Measurements from ENCODE around the gene KRTAP10-10. TPM values are rescaled to one million over a fixed set of nuclear protein-coding genes. Genes with fewer than 3 reads are reported as not detected.
"Not testable (repeated sequence)": the region's sequence is repeated elsewhere in the genome, so short reads cannot be mapped to it uniquely, and the experiment has no call there.

KRTAP10-10 gene
- total RNA-seq, 1 experiment from 2014 or later: not detected

DNA sequence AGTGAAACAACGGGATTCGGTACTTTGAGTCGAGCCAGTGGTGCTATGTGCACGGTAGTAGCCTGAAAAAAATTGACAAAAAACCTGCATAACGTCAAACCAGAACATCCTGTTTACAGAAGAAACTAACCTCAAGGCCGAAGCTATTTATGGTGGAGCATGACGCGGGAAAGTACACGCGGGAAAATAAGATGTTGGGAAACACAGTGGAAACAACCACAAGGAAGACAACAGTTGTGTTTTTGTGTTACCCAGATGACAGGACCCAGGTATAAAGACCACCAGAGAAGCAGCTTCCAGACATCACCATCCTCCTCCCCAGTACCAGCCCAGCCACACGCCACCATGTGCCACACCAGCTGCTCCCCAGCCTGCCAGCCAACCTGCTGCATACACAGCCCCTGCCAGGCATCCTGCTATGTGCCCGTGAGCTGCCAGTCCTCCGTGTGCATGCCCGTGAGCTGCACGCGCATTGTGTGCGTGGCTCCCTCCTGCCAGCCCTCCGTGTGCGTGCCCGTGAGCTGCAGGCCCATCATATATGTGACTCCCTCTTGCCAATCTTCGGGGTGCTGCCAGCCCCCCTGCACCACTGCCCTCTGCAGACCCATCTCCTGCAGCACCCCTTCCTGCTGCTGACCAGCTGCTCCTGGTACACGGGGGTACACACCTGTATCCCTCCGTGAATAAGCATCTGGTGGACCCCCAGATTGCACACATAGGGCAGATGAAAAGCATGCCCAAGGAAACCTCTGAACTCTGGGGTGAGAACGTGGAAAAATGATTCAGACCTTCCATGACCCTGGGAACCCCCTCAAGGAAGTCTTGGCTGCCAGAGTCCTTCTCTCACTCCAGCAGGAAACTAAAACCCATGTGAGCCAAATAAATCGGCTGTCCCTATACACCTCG, 20.7 kb downstream of the KRTAP10-10 start, which contains the start of gene KRTAP12-3:
TSS of gene KRTAP12-3 (plus strand) at position 298 of the 906 bp plus-strand sequence. CDS start at position 346, 48 bp downstream.
- no TSS peak for BruUV-seq (replicated peaks)
- H3K36me3 Mint-ChIP-seq (ENCODE audit: insufficient read depth, unreplicated experiment): no peaks in the 10 kb centered on the region
- peaks cover 18% of the 10 kb centered on the region for H3K9me3 Mint-ChIP-seq (ENCODE audit: unreplicated experiment)
- no peaks in the 10 kb centered on the region for H3K4me1 Mint-ChIP-seq (ENCODE audit: low read depth, unreplicated experiment)
- DNase-seq: no peak
- H3K27me3 Mint-ChIP-seq (ENCODE audit: insufficient read depth, unreplicated experiment): peaks cover 7% of the 10 kb centered on the region
- ChIA-PET CTCF (no interaction called here), POLR2A (no interaction called here)
- H3K36me3 ChIP-seq (ENCODE audit: control insufficient read depth, insufficient read depth, low read length): no peaks in the 10 kb centered on the region
- intact Hi-C loops (cut with micrococcal nuclease; ENCODE audit: unreplicated experiment): no loop called here
- H3K27ac Mint-ChIP-seq (ENCODE audit: unreplicated experiment): no peak within 1 kb of the TSS
- no peaks in the 10 kb centered on the region for H3K4me1 ChIP-seq
- no peak within 1 kb of the TSS for H3K4me3 Mint-ChIP-seq (ENCODE audit: unreplicated experiment)
- TF ChIP-seq, protein P1, sequence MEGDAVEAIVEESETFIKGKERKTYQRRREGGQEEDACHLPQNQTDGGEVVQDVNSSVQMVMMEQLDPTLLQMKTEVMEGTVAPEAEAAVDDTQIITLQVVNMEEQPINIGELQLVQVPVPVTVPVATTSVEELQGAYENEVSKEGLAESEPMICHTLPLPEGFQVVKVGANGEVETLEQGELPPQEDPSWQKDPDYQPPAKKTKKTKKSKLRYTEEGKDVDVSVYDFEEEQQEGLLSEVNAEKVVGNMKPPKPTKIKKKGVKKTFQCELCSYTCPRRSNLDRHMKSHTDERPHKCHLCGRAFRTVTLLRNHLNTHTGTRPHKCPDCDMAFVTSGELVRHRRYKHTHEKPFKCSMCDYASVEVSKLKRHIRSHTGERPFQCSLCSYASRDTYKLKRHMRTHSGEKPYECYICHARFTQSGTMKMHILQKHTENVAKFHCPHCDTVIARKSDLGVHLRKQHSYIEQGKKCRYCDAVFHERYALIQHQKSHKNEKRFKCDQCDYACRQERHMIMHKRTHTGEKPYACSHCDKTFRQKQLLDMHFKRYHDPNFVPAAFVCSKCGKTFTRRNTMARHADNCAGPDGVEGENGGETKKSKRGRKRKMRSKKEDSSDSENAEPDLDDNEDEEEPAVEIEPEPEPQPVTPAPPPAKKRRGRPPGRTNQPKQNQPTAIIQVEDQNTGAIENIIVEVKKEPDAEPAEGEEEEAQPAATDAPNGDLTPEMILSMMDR (IDR thresholded peaks at IDR 0.05; ENCODE audit: insufficient read depth in 1 of 2, low read depth in 1 of 2, low read length in 1 of 2, severe bottlenecking in 1 of 2, unreplicated experiment in 1 of 2): no peak
- H3K4me3 ChIP-seq (ENCODE audit: low read depth, low read length): no peak within 1 kb of the TSS
- H3K27me3 ChIP-seq (replicated peaks; ENCODE audit: control insufficient read depth, insufficient read depth, low read length): no peaks in the 10 kb centered on the region
- peaks cover 5% of the 10 kb centered on the region; the same call in 1 of the 2 replicates for H3K9me3 ChIP-seq

DNA sequence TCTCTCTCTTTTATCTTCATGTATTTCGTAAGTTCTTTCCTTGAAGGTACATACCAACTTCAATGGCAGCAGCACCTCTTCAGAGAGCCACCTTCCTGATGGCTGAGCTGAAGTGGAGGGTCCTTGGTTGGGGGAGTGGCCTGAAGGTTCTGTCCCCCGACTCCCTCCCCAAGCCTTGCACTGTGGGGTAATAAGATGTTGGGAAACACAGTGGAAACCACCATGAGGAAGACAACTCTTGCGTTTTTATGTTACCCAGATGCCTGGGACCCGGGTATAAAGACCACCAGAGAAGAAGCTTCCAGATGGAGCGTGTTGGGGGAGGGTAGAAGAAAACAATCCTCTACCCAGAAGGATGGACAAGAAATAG, 21.4 kb downstream of the KRTAP10-10 start:
- POLR2A ChIA-PET: no interaction called here
- Histone ChIP-seq H3K27me3 (replicated peaks; ENCODE audit: control insufficient read depth, insufficient read depth, low read length) (no peaks in the 10 kb centered on the region), H3K9me3 (peaks cover 5% of the 10 kb centered on the region; the same call in 1 of the 2 replicates), H3K36me3 (ENCODE audit: control insufficient read depth, insufficient read depth, low read length) (no peaks in the 10 kb centered on the region), H3K4me1 (no peaks in the 10 kb centered on the region), H3K4me3 (ENCODE audit: low read depth, low read length) (no peak overlapping the region)
- Mint-ChIP-seq H3K4me1 (ENCODE audit: low read depth, unreplicated experiment) (no peaks in the 10 kb centered on the region), H3K27ac (ENCODE audit: unreplicated experiment) (no peak overlapping the region), H3K27me3 (ENCODE audit: insufficient read depth, unreplicated experiment) (peaks cover 7% of the 10 kb centered on the region), H3K9me3 (ENCODE audit: unreplicated experiment) (peaks cover 18% of the 10 kb centered on the region), H3K4me3 (ENCODE audit: unreplicated experiment) (no peak overlapping the region), H3K36me3 (ENCODE audit: insufficient read depth, unreplicated experiment) (no peaks in the 10 kb centered on the region)
- BruUV-seq (replicated peaks): no TSS peak
- intact Hi-C loops (cut with micrococcal nuclease; ENCODE audit: unreplicated experiment): no loop called here
- TF ChIP-seq, protein P1 (IDR thresholded peaks at IDR 0.05; ENCODE audit: insufficient read depth in 1 of 2, low read depth in 1 of 2, low read length in 1 of 2, severe bottlenecking in 1 of 2, unreplicated experiment in 1 of 2): no peak
- no peak for DNase-seq
- CTCF ChIA-PET: no interaction called here

DNA sequence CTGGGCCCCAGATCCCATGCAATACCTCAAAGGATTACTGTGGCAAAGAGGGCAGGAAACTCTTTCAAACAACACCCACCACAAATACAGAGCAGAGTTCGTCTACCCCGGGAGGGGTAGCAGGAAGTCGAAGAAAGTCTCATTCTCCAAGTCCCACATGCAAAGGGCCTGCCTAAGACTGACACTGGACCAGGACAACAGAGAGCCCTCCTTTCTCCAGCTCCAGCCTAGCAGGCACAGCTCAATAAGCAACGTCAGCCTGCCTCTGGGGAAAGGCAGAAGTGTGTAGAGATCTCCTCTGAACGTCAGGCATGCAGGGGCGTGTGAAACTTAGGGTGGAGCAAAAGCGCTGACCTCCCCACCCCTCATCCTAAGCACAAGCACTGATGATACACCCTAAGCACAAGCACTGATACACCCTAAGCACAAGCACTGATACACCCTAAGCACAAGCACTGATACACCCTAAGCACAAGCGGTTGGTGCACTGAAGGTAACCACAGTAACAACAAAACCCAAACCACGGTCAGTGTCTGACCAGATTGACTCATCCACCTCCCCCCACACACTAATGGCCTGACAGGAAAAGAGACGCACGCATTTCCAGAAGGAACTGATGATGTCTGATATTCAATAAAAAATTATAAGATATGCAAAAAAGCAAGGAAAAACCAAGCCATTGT, 21.9 kb downstream of the KRTAP10-10 start:
- Histone ChIP-seq H3K4me3 (ENCODE audit: low read depth, low read length) (no peak overlapping the region), H3K27me3 (replicated peaks; ENCODE audit: control insufficient read depth, insufficient read depth, low read length) (no peaks in the 10 kb centered on the region), H3K36me3 (ENCODE audit: control insufficient read depth, insufficient read depth, low read length) (no peaks in the 10 kb centered on the region), H3K9me3 (peaks cover 5% of the 10 kb centered on the region; the same call in 1 of the 2 replicates), H3K4me1 (no peaks in the 10 kb centered on the region)
- H3K27ac Mint-ChIP-seq (ENCODE audit: unreplicated experiment): no peak overlapping the region
- TF ChIP-seq, protein P1 (IDR thresholded peaks at IDR 0.05; ENCODE audit: insufficient read depth in 1 of 2, low read depth in 1 of 2, low read length in 1 of 2, severe bottlenecking in 1 of 2, unreplicated experiment in 1 of 2): no peak
- ChIA-PET POLR2A (no interaction called here), CTCF (no interaction called here)
- no peak for DNase-seq
- H3K9me3 Mint-ChIP-seq (ENCODE audit: unreplicated experiment): peaks cover 18% of the 10 kb centered on the region
- intact Hi-C loops (cut with micrococcal nuclease; ENCODE audit: unreplicated experiment): no loop called here
- no peak overlapping the region for H3K4me3 Mint-ChIP-seq (ENCODE audit: unreplicated experiment)
- H3K4me1 Mint-ChIP-seq (ENCODE audit: low read depth, unreplicated experiment): no peaks in the 10 kb centered on the region
- BruUV-seq (replicated peaks): no TSS peak
- peaks cover 7% of the 10 kb centered on the region for H3K27me3 Mint-ChIP-seq (ENCODE audit: insufficient read depth, unreplicated experiment)
- no peaks in the 10 kb centered on the region for H3K36me3 Mint-ChIP-seq (ENCODE audit: insufficient read depth, unreplicated experiment)

DNA sequence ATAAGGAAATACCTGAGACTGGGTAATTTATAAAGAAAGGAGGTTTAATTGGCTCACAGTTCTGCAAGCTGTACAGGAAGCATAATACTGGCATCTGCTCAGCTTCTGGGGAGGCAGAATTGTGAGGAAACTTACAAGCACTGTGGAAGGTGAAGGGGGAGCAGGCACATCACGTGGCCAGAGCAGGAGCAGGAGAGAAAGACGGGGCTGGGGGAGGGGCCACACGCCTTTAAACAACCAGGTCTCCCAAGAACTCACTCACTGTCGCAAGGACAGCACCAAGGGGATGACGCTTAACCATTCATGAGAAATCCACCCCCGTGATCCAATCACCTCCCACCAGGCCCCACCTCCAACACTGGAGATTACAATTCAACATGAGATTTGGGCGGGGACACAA, 24.4 kb downstream of the KRTAP10-10 start:
- H3K27ac Mint-ChIP-seq (ENCODE audit: unreplicated experiment); H3K36me3 Mint-ChIP-seq (ENCODE audit: insufficient read depth, unreplicated experiment); CTCF ChIA-PET: not testable (repeated sequence)

More for the DNA sequence above, 24.4 kb downstream of the KRTAP10-10 start:
- H3K4me1 ChIP-seq; intact Hi-C loops (cut with micrococcal nuclease; ENCODE audit: unreplicated experiment); H3K4me3 Mint-ChIP-seq (ENCODE audit: unreplicated experiment); H3K4me3 ChIP-seq (ENCODE audit: low read depth, low read length); H3K9me3 ChIP-seq; H3K4me1 Mint-ChIP-seq (ENCODE audit: low read depth, unreplicated experiment); DNase-seq; POLR2A ChIA-PET; H3K27me3 Mint-ChIP-seq (ENCODE audit: insufficient read depth, unreplicated experiment); H3K36me3 ChIP-seq (ENCODE audit: control insufficient read depth, insufficient read depth, low read length); BruUV-seq (replicated peaks); H3K27me3 ChIP-seq (replicated peaks; ENCODE audit: control insufficient read depth, insufficient read depth, low read length): not testable (repeated sequence)
- H3K9me3 Mint-ChIP-seq (ENCODE audit: unreplicated experiment): peaks cover 18% of the 10 kb centered on the region
